SK-N-SH (cell line): Measurements from ENCODE around the gene SMYD1. TPM values are rescaled to one million over a fixed set of nuclear protein-coding genes. Genes with fewer than 3 reads are reported as not detected.

Experiments
- CTCF ChIA-PET: fragments of 300-600, 350-600 bp; formaldehyde crosslinking; extraction: SDS; loops from one replicate; lab custom pipeline; 2021; lab: Yijun Ruan, JAX
- POLR2A ChIA-PET: fragments of 350-600 bp; sonication (Branson Sonifier 250); formaldehyde crosslinking; extraction: SDS; loops from one replicate; lab custom pipeline; 2020; ENCODE audit warnings: antibody characterized with exemption, inconsistent platforms; lab: Yijun Ruan, JAX
- DNase-seq: peaks from one replicate; pipeline ENCODE4 v3.0.0; 2012
- H2AFZ ChIP-seq: fragments of 200-600 bp; sonication (generic); 2 replicates; pipeline ENCODE4 v1.8.1; 2016; ENCODE audit warnings: antibody characterized with exemption, mild to moderate bottlenecking, low read depth
- H3F3A ChIP-seq: fragments of 200-600 bp; sonication (generic); replicated peaks from 2 replicates; pipeline ENCODE3; 2016; ENCODE audit warnings: antibody characterized with exemption, mild to moderate bottlenecking; ENCODE audit not compliant: insufficient read depth
- H3K27ac ChIP-seq, 2 experiments: fragments of 200-500 bp in 1 of 2; fragments of 200-600 bp in 1 of 2; sonication (Bioruptor generic) in 1 of 2; sonication (generic), shearing (Covaris generic) in 1 of 2; 2 replicates each; pipeline versions ENCODE4 v1.5.1 to v1.6.1; 2014 to 2016; ENCODE audit warnings: low read depth in 2 of 2, inconsistent platforms in 1 of 2, low read length in 1 of 2, mild to moderate bottlenecking in 1 of 2, mixed read lengths in 1 of 2
- H3K27me3 ChIP-seq: fragments of 200-600 bp; sonication (generic), shearing (Covaris generic); 2 replicates; pipeline ENCODE4 v1.6.1; 2016; ENCODE audit warnings: mixed run types; ENCODE audit not compliant: insufficient read depth
- H3K36me3 ChIP-seq, 2 experiments: fragments of 200-500 bp in 1 of 2; fragments of 200-600 bp in 1 of 2; sonication (Bioruptor generic) in 1 of 2; sonication (generic) in 1 of 2; replicated peaks in 1 of 2; 2 replicates each; pipeline versions ENCODE3 to v1.5.1; 2014 to 2016; ENCODE audit warnings: low read length in 1 of 2, mild to moderate bottlenecking in 1 of 2; ENCODE audit not compliant: insufficient read depth in 2 of 2, control insufficient read depth in 1 of 2
- H3K4me1 ChIP-seq, 2 experiments: fragments of 200-500 bp in 1 of 2; fragments of 200-600 bp in 1 of 2; sonication (Bioruptor generic) in 1 of 2; sonication (generic), shearing (Covaris generic) in 1 of 2; 2 replicates each; pipeline versions ENCODE4 v1.5.1 to v1.6.1; 2014 to 2016; ENCODE audit warnings: low read depth in 1 of 2, low read length in 1 of 2, mixed run types in 1 of 2; ENCODE audit not compliant: insufficient read depth in 2 of 2, control insufficient read depth in 1 of 2
- H3K4me2 ChIP-seq: fragments of 200-600 bp; sonication (generic), shearing (Covaris generic); 2 replicates; pipeline ENCODE4 v1.6.1; 2017; ENCODE audit warnings: mixed run types
- H3K4me3 ChIP-seq, 2 experiments: fragments of 200-500 bp in 1 of 2; fragments of 200-600 bp in 1 of 2; sonication (Bioruptor generic) in 1 of 2; sonication (generic), shearing (Covaris generic) in 1 of 2; 2 replicates each; pipeline versions ENCODE4 v1.5.1 to v1.8.1; 2014 to 2016; ENCODE audit warnings: low read depth in 2 of 2, inconsistent platforms in 1 of 2, low read length in 1 of 2, mild to moderate bottlenecking in 1 of 2, mixed read lengths in 1 of 2, moderate library complexity in 1 of 2
- H3K79me2 ChIP-seq: fragments of 200-600 bp; sonication (generic); 2 replicates; pipeline ENCODE4 v1.8.1; 2017; ENCODE audit warnings: mild to moderate bottlenecking; ENCODE audit not compliant: insufficient read depth
- H3K9ac ChIP-seq: fragments of 200-600 bp; sonication (generic); 2 replicates; pipeline ENCODE4 v1.6.1; 2017; ENCODE audit warnings: mixed run types
- H3K9me2 ChIP-seq: fragments of 200-600 bp; sonication (generic); 2 replicates; pipeline ENCODE4 v1.6.1; 2017; ENCODE audit warnings: mixed run types
- H3K9me3 ChIP-seq: fragments of 200-600 bp; sonication (generic); 2 replicates; pipeline ENCODE4 v1.6.1; 2017; ENCODE audit warnings: mixed run types, mild to moderate bottlenecking, moderate library complexity
- H4K20me1 ChIP-seq: fragments of 200-600 bp; sonication (generic); 2 replicates; pipeline ENCODE4 v1.6.1; 2017; ENCODE audit warnings: mild to moderate bottlenecking, mixed run types; ENCODE audit not compliant: insufficient read depth
- CTCF ChIP-seq: fragments of 200-600 bp; sonication (generic); IDR thresholded peaks from 2 replicates; pipeline ENCODE4 v1.6.1; 2017; ENCODE audit warnings: antibody characterized with exemption, mild to moderate bottlenecking, moderate library complexity
- EZH2phosphoT487 ChIP-seq: fragments of 200-600 bp; sonication (generic); IDR thresholded peaks from 2 replicates; pipeline ENCODE4 v1.6.1; 2017; ENCODE audit warnings: low read depth, mixed run types, mild to moderate bottlenecking, antibody characterized with exemption, moderate library complexity, borderline replicate concordance
- FOSL2 ChIP-seq: IDR thresholded peaks from 2 replicates; pipeline ENCODE4 v1.4.0; 2012; ENCODE audit warnings: low read depth, mild to moderate bottlenecking, moderate library complexity, borderline replicate concordance
- GATA2 ChIP-seq: sonication (generic); formaldehyde crosslinking; IDR thresholded peaks from 2 replicates; pipeline ENCODE4 v1.5.0; 2020; ENCODE audit warnings: mild to moderate bottlenecking, missing genetic modification reagents
- JUND ChIP-seq: IDR thresholded peaks from 2 replicates; pipeline ENCODE4 v1.4.0; 2012
- MXI1 ChIP-seq: IDR thresholded peaks from 2 replicates; pipeline ENCODE4 v1.6.1; 2012; ENCODE audit warnings: mild to moderate bottlenecking, low read depth, low read length, improper control_type of control experiment
- NRF1 ChIP-seq: IDR thresholded peaks from 2 replicates; pipeline ENCODE4 v1.6.1; 2012; ENCODE audit warnings: low read depth, mild to moderate bottlenecking, low read length
- POLR2AphosphoS5 ChIP-seq: IDR thresholded peaks from 2 replicates; pipeline ENCODE4 v1.6.1; 2012; ENCODE audit warnings: low read depth, low read length
- RAD21 ChIP-seq: IDR thresholded peaks from 2 replicates; pipeline ENCODE4 v1.6.1; 2012; ENCODE audit warnings: mild to moderate bottlenecking, low read length
- RCOR1 ChIP-seq: fragments of 150-350 bp; IDR thresholded peaks from 2 replicates; pipeline ENCODE4 v1.6.1; 2017; ENCODE audit warnings: antibody characterized with exemption, low read length
- REST ChIP-seq: IDR thresholded peaks from 2 replicates; pipeline ENCODE4 v1.6.1; 2012; ENCODE audit warnings: mild to moderate bottlenecking, low read depth, low read length, moderate library complexity
- RXRA ChIP-seq: IDR thresholded peaks from 2 replicates; pipeline ENCODE4 v1.4.0; 2012; ENCODE audit warnings: low read depth, mild to moderate bottlenecking, borderline replicate concordance
- SMC3 ChIP-seq: IDR thresholded peaks from 2 replicates; pipeline ENCODE4 v1.6.1; 2012; ENCODE audit warnings: low read depth, low read length, improper control_type of control experiment
- TAF1 ChIP-seq: IDR thresholded peaks from 2 replicates; pipeline ENCODE4 v1.6.1; 2012; ENCODE audit warnings: low read depth, mild to moderate bottlenecking, low read length, moderate library complexity, borderline replicate concordance
- TCF12 ChIP-seq: IDR thresholded peaks from 2 replicates; pipeline ENCODE4 v1.4.0; 2012
- TEAD4 ChIP-seq: IDR thresholded peaks from 2 replicates; pipeline ENCODE4 v1.4.0; 2012; ENCODE audit warnings: mild to moderate bottlenecking, borderline replicate concordance; ENCODE audit not compliant: insufficient read depth
- USF2 ChIP-seq: fragments of 150-350 bp; IDR thresholded peaks from 2 replicates; pipeline ENCODE4 v1.6.1; 2017; ENCODE audit warnings: antibody characterized with exemption, low read length, low read depth, borderline replicate concordance
- ZBTB33 ChIP-seq: IDR thresholded peaks from 2 replicates; pipeline ENCODE4 v1.4.0; 2012; ENCODE audit warnings: low read depth, borderline replicate concordance
- WGBS: methylation state at CpG from one replicate; pipeline ENCODE4 v1.1.6; 2017; ENCODE audit warnings: low lambda C conversion rate; 5-methylcytosine and 5-hydroxymethylcytosine counted together
- polyA plus RNA-seq, 3 experiments: library from polyadenylated mRNA; depleted of rRNA; stranded (reverse); fragments of >200 nt; gene quantifications; 2 replicates each; pipeline ENCODE4 v1.2.3, GENCODE V29; 2012

The SMYD1 gene
- polyA plus RNA-seq, 1 of the 3 experiments (the other 2 are of a cell fraction) = not detected

- no peak for TF ChIP-seq ZBTB33
- TF ChIP-seq TEAD4 = no peak
- peak; percentile 80 for TF ChIP-seq TAF1
- no peak for TF ChIP-seq MXI1
- no peak for TF ChIP-seq JUND
- TF ChIP-seq SMC3 = no peak
- TF ChIP-seq EZH2phosphoT487 = no peak
- TF ChIP-seq USF2 = no peak
- no peak for TF ChIP-seq RXRA
- TF ChIP-seq CTCF = no peak
These were observed 12.1 kb upstream of the SMYD1 start, which contains the start of gene KRCC1 (continued) for GRCh38 chr2:88055371-88056128.

- H3K9me2 ChIP-seq = no peaks in the 10 kb centered on the region
- no peak overlapping the region for H3K4me3 ChIP-seq
- no peaks in the 10 kb centered on the region for H3K9me3 ChIP-seq
- TF ChIP-seq RCOR1 (no peak), REST (no peak), TAF1 (no peak), JUND (no peak), GATA2 (CRISPR knock-in tag) (no peak), NRF1 (no peak), RAD21 (no peak), FOSL2 (no peak), POLR2AphosphoS5 (no peak), TCF12 (no peak)
- no peaks in the 10 kb centered on the region for H3F3A ChIP-seq
- peak overlapping the region; percentile 43; the same call in 1 of the 2 replicates for H2AFZ ChIP-seq
- H4K20me1 ChIP-seq = peaks cover 14% of the 10 kb centered on the region; the same call in 1 of the 2 replicates
- POLR2A ChIA-PET = no interaction called here
- H3K9ac ChIP-seq = no peak overlapping the region
- WGBS = 65% methylated on average over 4 of the region's 4 CpGs
- no peak overlapping the region for H3K4me2 ChIP-seq
- peaks cover 10 to 11% of the 10 kb centered on the region in 2 experiments for H3K36me3 ChIP-seq
- no peaks in the 10 kb centered on the region for H3K27me3 ChIP-seq
- H3K4me1 ChIP-seq = peaks cover 15% of the 10 kb centered on the region in 2 experiments
- no peak for DNase-seq
- no peak overlapping the region for H3K27ac ChIP-seq
- CTCF ChIA-PET = interaction anchor here (1.8 kb wide), 1 partner anchor 103 kb away, joined by 6 read pairs; no protein-coding TSS in a partner anchor
- peaks cover 31% of the 10 kb centered on the region for H3K79me2 ChIP-seq
These were observed 10.2 kb upstream of the SMYD1 start for GRCh38 chr2:88057437-88057844.
